ENCODE measurements around the gene RHOG. TPM values are rescaled to one million over a fixed set of nuclear protein-coding genes. Genes with fewer than 3 reads are reported as not detected.

RHOG gene
- total RNA-seq, 1 experiment from 2014 or later = 31.0 TPM

DNA sequence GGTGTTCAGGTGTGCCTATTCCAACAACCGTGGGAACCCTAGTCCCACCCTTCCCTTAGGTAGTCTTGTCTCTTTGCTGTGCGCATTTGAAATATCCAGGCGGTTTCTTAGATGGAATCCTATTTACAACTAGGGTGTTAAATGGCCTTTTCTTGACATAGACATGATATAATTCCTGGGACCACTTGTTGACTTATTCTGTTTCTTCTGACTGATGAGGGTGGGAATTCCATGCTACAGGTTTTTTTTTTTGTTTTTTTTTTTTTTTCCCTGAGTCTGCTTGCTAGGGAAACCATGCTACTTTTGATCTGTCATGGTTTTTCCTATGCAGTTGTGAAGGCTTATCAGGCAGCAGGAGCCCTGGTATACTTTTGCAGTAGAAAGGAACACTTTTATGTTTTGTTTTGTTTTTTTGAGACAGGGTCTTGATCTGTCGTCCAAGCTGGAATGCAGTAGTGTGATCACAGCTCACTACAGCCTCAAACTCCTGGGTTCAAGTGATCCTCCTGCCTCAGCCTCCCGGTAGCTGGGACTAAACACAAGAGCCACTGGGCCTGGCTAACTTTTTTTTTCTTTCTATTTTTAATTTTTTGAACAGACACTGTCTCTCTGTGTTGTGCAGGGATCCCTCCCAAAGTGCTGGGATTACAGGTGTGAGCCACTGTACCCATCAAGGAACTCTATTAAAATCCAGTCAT lies 16.2 kb upstream of the RHOG start:
- intact Hi-C loops (cut with micrococcal nuclease; ENCODE audit: unreplicated experiment) = loop anchor here (5.0 kb wide), 1 partner anchor 100 kb away; no protein-coding TSS in a partner anchor
- H3K9me2 ChIP-seq (ENCODE audit: insufficient read depth) = no peaks in the 10 kb centered on the region
- TSS peak; percentile 29 for BruUV-seq (replicated peaks)
- H2AFZ ChIP-seq = 0 out of 2 replicates have a peak overlapping the region, but pooled peaks have one; percentile 85
- H3K4me3 ChIP-seq = peak overlapping the region; percentile 82
- no peaks in the 10 kb centered on the region for H3K36me3 ChIP-seq (ENCODE audit: low read depth)
- POLR2A ChIA-PET (ENCODE audit: unreplicated experiment) = no interaction called here
- H3K79me2 ChIP-seq (ENCODE audit: low read depth) = peaks cover 60% of the 10 kb centered on the region
- DNase-seq = no peak
- H3K9me3 ChIP-seq (ENCODE audit: insufficient read depth, low read depth) = no peaks in the 10 kb centered on the region
- no peaks in the 10 kb centered on the region for H3F3A ChIP-seq (ENCODE audit: insufficient read depth, low read depth)
- TF ChIP-seq EZH2 (IDR thresholded peaks at IDR 0.05; ENCODE audit: low read depth) = no peak
- TF ChIP-seq, protein P1, sequence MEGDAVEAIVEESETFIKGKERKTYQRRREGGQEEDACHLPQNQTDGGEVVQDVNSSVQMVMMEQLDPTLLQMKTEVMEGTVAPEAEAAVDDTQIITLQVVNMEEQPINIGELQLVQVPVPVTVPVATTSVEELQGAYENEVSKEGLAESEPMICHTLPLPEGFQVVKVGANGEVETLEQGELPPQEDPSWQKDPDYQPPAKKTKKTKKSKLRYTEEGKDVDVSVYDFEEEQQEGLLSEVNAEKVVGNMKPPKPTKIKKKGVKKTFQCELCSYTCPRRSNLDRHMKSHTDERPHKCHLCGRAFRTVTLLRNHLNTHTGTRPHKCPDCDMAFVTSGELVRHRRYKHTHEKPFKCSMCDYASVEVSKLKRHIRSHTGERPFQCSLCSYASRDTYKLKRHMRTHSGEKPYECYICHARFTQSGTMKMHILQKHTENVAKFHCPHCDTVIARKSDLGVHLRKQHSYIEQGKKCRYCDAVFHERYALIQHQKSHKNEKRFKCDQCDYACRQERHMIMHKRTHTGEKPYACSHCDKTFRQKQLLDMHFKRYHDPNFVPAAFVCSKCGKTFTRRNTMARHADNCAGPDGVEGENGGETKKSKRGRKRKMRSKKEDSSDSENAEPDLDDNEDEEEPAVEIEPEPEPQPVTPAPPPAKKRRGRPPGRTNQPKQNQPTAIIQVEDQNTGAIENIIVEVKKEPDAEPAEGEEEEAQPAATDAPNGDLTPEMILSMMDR (conservative IDR thresholded peaks at IDR 0.05) = no peak
- peaks cover 48% of the 10 kb centered on the region for H3K4me1 ChIP-seq (replicated peaks; ENCODE audit: insufficient read depth)
- peak overlapping the region; percentile 93 for H3K4me2 ChIP-seq
- no peaks in the 10 kb centered on the region for H4K20me1 ChIP-seq (ENCODE audit: insufficient read depth)
- CTCF ChIA-PET = no interaction called here
- no peak overlapping the region for H3K27ac ChIP-seq
- no peaks in the 10 kb centered on the region for H3K27me3 ChIP-seq (ENCODE audit: insufficient read depth, low read depth)

GRCh38 chr11:3855808-3856491 lies 15.2 kb upstream of the RHOG start:
- Histone ChIP-seq H3K79me2 (ENCODE audit: low read depth) (peaks cover 51% of the 10 kb centered on the region), H3K4me1 (replicated peaks; ENCODE audit: insufficient read depth) (peaks cover 48% of the 10 kb centered on the region), H3K9me2 (ENCODE audit: insufficient read depth) (no peaks in the 10 kb centered on the region), H3F3A (ENCODE audit: insufficient read depth, low read depth) (no peaks in the 10 kb centered on the region), H3K36me3 (ENCODE audit: low read depth) (no peaks in the 10 kb centered on the region), H3K27me3 (ENCODE audit: insufficient read depth, low read depth) (no peaks in the 10 kb centered on the region), H3K4me3 (peak overlapping the region; percentile 82), H2AFZ (peak overlapping the region; percentile 85), H4K20me1 (ENCODE audit: insufficient read depth) (no peaks in the 10 kb centered on the region), H3K4me2 (peak overlapping the region; percentile 93), H3K9me3 (ENCODE audit: insufficient read depth, low read depth) (no peaks in the 10 kb centered on the region), H3K27ac (peak overlapping the region; percentile 53)
- BruUV-seq (replicated peaks) = no TSS peak
- POLR2A ChIA-PET (ENCODE audit: unreplicated experiment) = interaction anchor here (0.6 kb wide), 1 partner anchor 56 kb away, joined by 4 read pairs; no protein-coding TSS in a partner anchor
- CTCF ChIA-PET = interaction anchor here (1.2 to 1.6 kb wide), 3 partner anchors 50 to 218 kb away, joined by 5 to 6 read pairs (median 6); no protein-coding TSS in a partner anchor
- TF ChIP-seq EZH2 (IDR thresholded peaks at IDR 0.05; ENCODE audit: low read depth) = no peak
- TF ChIP-seq, protein P1 (conservative IDR thresholded peaks at IDR 0.05) = no peak
- DNase-seq = peak in 1 of 2 experiments; percentile 43
- intact Hi-C loops (cut with micrococcal nuclease; ENCODE audit: unreplicated experiment) = loop anchor here (1.0 to 5.0 kb wide), 3 partner anchors 49 to 216 kb away; no protein-coding TSS in a partner anchor

GRCh38 chr11:3854977-3855807 lies 14.4 kb upstream of the RHOG start, which contains the start of gene STIM1:
Gene STIM1, plus strand, starts transcription at chr11:3855664. Its CDS starts 607 bp downstream, at chr11:3856271.
- Histone ChIP-seq H3F3A (ENCODE audit: insufficient read depth, low read depth) (no peaks in the 10 kb centered on the region), H3K4me2 (peak within 1 kb of the TSS; percentile 93), H3K79me2 (ENCODE audit: low read depth) (peaks cover 45% of the 10 kb centered on the region), H3K4me1 (replicated peaks; ENCODE audit: insufficient read depth) (peaks cover 41% of the 10 kb centered on the region), H4K20me1 (ENCODE audit: insufficient read depth) (no peaks in the 10 kb centered on the region), H3K4me3 (peak within 1 kb of the TSS; percentile 82), H3K9me2 (ENCODE audit: insufficient read depth) (no peaks in the 10 kb centered on the region), H2AFZ (peak within 1 kb of the TSS; percentile 85), H3K27ac (peak within 1 kb of the TSS; percentile 76), H3K9me3 (ENCODE audit: insufficient read depth, low read depth) (no peaks in the 10 kb centered on the region), H3K27me3 (ENCODE audit: insufficient read depth, low read depth) (no peaks in the 10 kb centered on the region), H3K36me3 (ENCODE audit: low read depth) (no peaks in the 10 kb centered on the region)
- intact Hi-C loops (cut with micrococcal nuclease; ENCODE audit: unreplicated experiment) = loop anchor here (1.0 to 5.0 kb wide), 3 partner anchors 50 to 217 kb away; no protein-coding TSS in a partner anchor
- POLR2A ChIA-PET (ENCODE audit: unreplicated experiment) = interaction anchor here (0.5 to 0.7 kb wide), 4 partner anchors 55 to 273 kb away, joined by 4 to 11 read pairs (median 6); no protein-coding TSS in a partner anchor
- TF ChIP-seq, protein P1 (conservative IDR thresholded peaks at IDR 0.05) = peak; percentile 86
- TF ChIP-seq EZH2 (IDR thresholded peaks at IDR 0.05; ENCODE audit: low read depth) = no peak
- CTCF ChIA-PET = interaction anchor here (0.5 to 1.6 kb wide), 10 partner anchors 14 to 983 kb away, joined by 3 to 11 read pairs (median 4); partner anchors contain the start of gene RHOG
- DNase-seq = peak; percentile 71 to 92
- TSS peak; percentile 76 for BruUV-seq (replicated peaks)
